K562 (cell line): ENCODE data around the gene SYNGR4. TPM values are rescaled to one million over a fixed set of nuclear protein-coding genes. Genes with fewer than 3 reads are reported as not detected.

Source experiments
- CC2D1A ChIP-seq: fragments of 450-650 bp; IDR thresholded peaks from 2 replicates; pipeline ENCODE4 v1.6.1; 2017; ENCODE audit warnings: mild to moderate bottlenecking
- DEAF1 ChIP-seq: fragments of 450-650 bp; formaldehyde crosslinking; IDR thresholded peaks from 2 replicates; pipeline ENCODE4 v1.4.0; 2020; ENCODE audit warnings: mild to moderate bottlenecking, moderate library complexity
- HNRNPL ChIP-seq: fragments of 200-400 bp; formaldehyde crosslinking; IDR thresholded peaks from 2 replicates; pipeline ENCODE4 v1.6.1; 2017; ENCODE audit warnings: low read depth, mild to moderate bottlenecking, low read length
- LEF1 ChIP-seq: fragments of 450-650 bp; IDR thresholded peaks from 2 replicates; pipeline ENCODE4 v1.6.1; 2016; ENCODE audit warnings: mild to moderate bottlenecking
- MCM2 ChIP-seq: fragments of 450-650 bp; IDR thresholded peaks from 2 replicates; pipeline ENCODE4 v1.6.1; 2017; ENCODE audit warnings: low read depth, mild to moderate bottlenecking
- MLLT1 ChIP-seq, 2 experiments: fragments of 450-650 bp; IDR thresholded peaks; 2 replicates each; pipeline ENCODE4 v1.6.1; 2016
- MNT ChIP-seq, 2 experiments: fragments of 450-650 bp; conservative IDR thresholded peaks; 2 replicates each; pipeline ENCODE4 v1.6.1; 2017; ENCODE audit warnings: mild to moderate bottlenecking in 2 of 2, moderate library complexity in 2 of 2
- NR2C2 ChIP-seq, 2 experiments: fragments of 200-800 bp in 1 of 2; sonication (Bioruptor generic) in 1 of 2; sonication (generic) in 1 of 2; formaldehyde crosslinking in 1 of 2; IDR thresholded peaks; 2 replicates each; pipeline versions ENCODE4 v1.6.1 to v1.8.0; 2016 to 2022; ENCODE audit warnings: mild to moderate bottlenecking in 1 of 2, missing compliant biosample characterization in 1 of 2, missing genetic modification characterization in 1 of 2, missing genetic modification reagents in 1 of 2
- RAD51 ChIP-seq: fragments of 450-650 bp; IDR thresholded peaks from 2 replicates; pipeline ENCODE4 v1.7.1; 2016; ENCODE audit warnings: low read depth, mild to moderate bottlenecking, borderline replicate concordance
- RUNX1 ChIP-seq: sonication (generic); IDR thresholded peaks from 2 replicates; pipeline ENCODE4 v1.6.1; 2016; ENCODE audit warnings: antibody characterized with exemption, low read depth
- SIN3A ChIP-seq, 2 experiments: fragments of 150-350 bp in 1 of 2; IDR thresholded peaks; 2 replicates each; pipeline ENCODE4 v1.6.1; 2011 to 2016; ENCODE audit warnings: borderline replicate concordance in 2 of 2, low read depth in 2 of 2, low read length in 2 of 2, mild to moderate bottlenecking in 2 of 2, moderate library complexity in 2 of 2; ENCODE audit not compliant: control insufficient read depth in 1 of 2
- TAF7 ChIP-seq: fragments of 450-650 bp; IDR thresholded peaks from 2 replicates; pipeline ENCODE4 v1.6.1; 2016; ENCODE audit warnings: missing genetic modification characterization, missing compliant biosample characterization
- polyA plus RNA-seq, 8 experiments: library from polyadenylated mRNA; depleted of rRNA in 4 of 8; stranded (reverse) in 5 of 8; unstranded in 3 of 8; fragments of >200 nt; fragmentation: Nextera tagmentation in 2 of 8; fragmentation: Illumina TruSeq in 1 of 8; extraction: Ambion mirVana in 2 of 8; extraction: Trizol in 1 of 8; gene quantifications; 2 replicates each; pipeline versions ENCODE4 v1.2.1 to v1.2.3, GENCODE V29; 2011 to 2014; ENCODE audit warnings: inconsistent platforms in 1 of 8, missing spikeins in 1 of 8
- total RNA-seq, 7 experiments: library from RNA; depleted of rRNA in 6 of 7; stranded (reverse); fragments of >200 nt in 6 of 7; fragmentation: Illumina TruSeq in 2 of 7; extraction: Trizol in 2 of 7; gene quantifications; 2 replicates each; pipeline versions ENCODE4 v1.2.1 to v1.2.3, GENCODE V29; 2011 to 2021; ENCODE audit warnings: low replicate concordance in 1 of 7
- TF ChIP-seq, protein P1 (sequence below): sonication (generic); formaldehyde crosslinking; IDR thresholded peaks from 2 replicates; pipeline ENCODE4 v1.8.0; 2022; ENCODE audit warnings: mild to moderate bottlenecking, missing genetic modification reagents

The SYNGR4 gene
- total and polyA plus RNA-seq, 9 of the 15 experiments (the other 6 are each of a cell fraction or from before 2014, with no cell fraction given) = 0.07 to 0.14 TPM; not detected in 7

GRCh38 chr19:48321622-48322591, 42.3 kb upstream of the SYNGR4 start (continued):
- TF ChIP-seq MNT (conservative IDR thresholded peaks at IDR 0.05) (peak; percentile 98 to 99), NR2C2 (CRISPR knock-in tag; IDR thresholded peaks at IDR 0.05) (no peak), NR2C2 (tag; IDR thresholded peaks at IDR 0.05) (no peak), RUNX1 (peak; percentile 68; the same call in 1 of the 2 replicates), DEAF1 (CRISPR knock-in tag) (peak; percentile 38; the same call in 1 of the 2 replicates), HNRNPL (peak; percentile 98), RAD51 (peak; percentile 87), MLLT1 (IDR thresholded peaks at IDR 0.05) (peak in 1 of 2 experiments; percentile 93; a peak in 2 of 4 replicates), CC2D1A (no peak; the same call in 1 of the 2 replicates), SIN3A (IDR thresholded peaks at IDR 0.05; ENCODE audit: borderline replicate concordance in 2 of 2, control insufficient read depth in 1 of 2, low read depth in 2 of 2, low read length in 2 of 2) (peak in 1 of 2 experiments; percentile 73; a peak in 1 of 4 replicates), MCM2 (no peak), LEF1 (peak; percentile 48; the same call in 1 of the 2 replicates), TAF7 (tag) (peak; percentile 28; the same call in 1 of the 2 replicates)
- TF ChIP-seq, protein P1, sequence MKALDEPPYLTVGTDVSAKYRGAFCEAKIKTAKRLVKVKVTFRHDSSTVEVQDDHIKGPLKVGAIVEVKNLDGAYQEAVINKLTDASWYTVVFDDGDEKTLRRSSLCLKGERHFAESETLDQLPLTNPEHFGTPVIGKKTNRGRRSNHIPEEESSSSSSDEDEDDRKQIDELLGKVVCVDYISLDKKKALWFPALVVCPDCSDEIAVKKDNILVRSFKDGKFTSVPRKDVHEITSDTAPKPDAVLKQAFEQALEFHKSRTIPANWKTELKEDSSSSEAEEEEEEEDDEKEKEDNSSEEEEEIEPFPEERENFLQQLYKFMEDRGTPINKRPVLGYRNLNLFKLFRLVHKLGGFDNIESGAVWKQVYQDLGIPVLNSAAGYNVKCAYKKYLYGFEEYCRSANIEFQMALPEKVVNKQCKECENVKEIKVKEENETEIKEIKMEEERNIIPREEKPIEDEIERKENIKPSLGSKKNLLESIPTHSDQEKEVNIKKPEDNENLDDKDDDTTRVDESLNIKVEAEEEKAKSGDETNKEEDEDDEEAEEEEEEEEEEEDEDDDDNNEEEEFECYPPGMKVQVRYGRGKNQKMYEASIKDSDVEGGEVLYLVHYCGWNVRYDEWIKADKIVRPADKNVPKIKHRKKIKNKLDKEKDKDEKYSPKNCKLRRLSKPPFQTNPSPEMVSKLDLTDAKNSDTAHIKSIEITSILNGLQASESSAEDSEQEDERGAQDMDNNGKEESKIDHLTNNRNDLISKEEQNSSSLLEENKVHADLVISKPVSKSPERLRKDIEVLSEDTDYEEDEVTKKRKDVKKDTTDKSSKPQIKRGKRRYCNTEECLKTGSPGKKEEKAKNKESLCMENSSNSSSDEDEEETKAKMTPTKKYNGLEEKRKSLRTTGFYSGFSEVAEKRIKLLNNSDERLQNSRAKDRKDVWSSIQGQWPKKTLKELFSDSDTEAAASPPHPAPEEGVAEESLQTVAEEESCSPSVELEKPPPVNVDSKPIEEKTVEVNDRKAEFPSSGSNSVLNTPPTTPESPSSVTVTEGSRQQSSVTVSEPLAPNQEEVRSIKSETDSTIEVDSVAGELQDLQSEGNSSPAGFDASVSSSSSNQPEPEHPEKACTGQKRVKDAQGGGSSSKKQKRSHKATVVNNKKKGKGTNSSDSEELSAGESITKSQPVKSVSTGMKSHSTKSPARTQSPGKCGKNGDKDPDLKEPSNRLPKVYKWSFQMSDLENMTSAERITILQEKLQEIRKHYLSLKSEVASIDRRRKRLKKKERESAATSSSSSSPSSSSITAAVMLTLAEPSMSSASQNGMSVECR (CRISPR knock-in tag) = peak; percentile 97
